Measurements from ENCODE around the gene NEU2.
"Not testable (repeated sequence)": the region's sequence is repeated elsewhere in the genome, so short reads cannot be mapped to it uniquely, and the experiment has no call there.

Gene NEU2

DNA sequence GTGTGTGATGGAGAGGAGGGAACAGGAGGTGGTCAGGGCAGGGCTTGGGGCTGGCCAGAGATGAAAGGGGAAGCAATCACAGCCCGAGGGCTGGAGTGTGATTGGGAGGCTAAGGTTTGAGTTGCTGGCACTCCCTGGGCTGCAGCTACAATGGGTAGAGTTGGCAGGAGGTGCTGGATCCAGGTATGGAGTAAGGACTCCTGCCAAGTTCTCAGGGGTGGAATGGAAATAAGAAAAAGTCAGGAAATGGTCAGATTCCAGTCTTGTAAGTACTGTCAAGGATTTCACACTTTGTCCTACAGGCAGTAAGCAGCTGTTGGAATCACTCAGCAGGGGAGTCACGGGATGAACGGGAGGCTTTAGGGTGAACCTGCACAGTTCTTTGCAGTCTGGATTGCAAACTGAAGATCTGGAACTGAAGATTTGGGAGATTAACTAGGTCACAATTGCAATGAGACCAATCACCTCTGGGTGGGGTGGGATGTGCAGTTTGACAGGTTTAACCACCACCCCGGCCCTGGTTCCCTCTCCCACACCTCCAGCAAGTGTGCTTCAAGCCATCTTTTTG lies 16.8 kb downstream of the NEU2 start:
- no peaks in the 10 kb centered on the region for H3K36me3 ChIP-seq (replicated peaks in 1 of 2; ENCODE audit: control insufficient read depth in 2 of 2, insufficient read depth in 2 of 2, low read length in 2 of 2)
- no peak overlapping the region for H4K91ac ChIP-seq (ENCODE audit: low read depth, low read length, poor library complexity)
- H3K4me3 ChIP-seq (ENCODE audit: low read length in 2 of 2), result no peak overlapping the region
- no peak overlapping the region for H2BK12ac ChIP-seq (ENCODE audit: low read length)
- no peak overlapping the region for H2BK120ac ChIP-seq (ENCODE audit: low read depth, low read length)
- H3K27me3 ChIP-seq (ENCODE audit: control insufficient read depth in 3 of 3, insufficient read depth in 3 of 3, low read depth in 1 of 3, low read length in 3 of 3), result peaks cover 0 to 29% (median 3%) of the 10 kb centered on the region in 3 experiments
- peaks cover 0 to 6% of the 10 kb centered on the region in 2 donors for H3K4me1 ChIP-seq (ENCODE audit: control insufficient read depth in 2 of 2, insufficient read depth in 1 of 2, low read depth in 1 of 2, low read length in 2 of 2)
- H3K9me3 ChIP-seq (replicated peaks in 1 of 2; ENCODE audit: control insufficient read depth in 2 of 2, insufficient read depth in 1 of 2, low read depth in 1 of 2, low read length in 2 of 2), result no peaks in the 10 kb centered on the region
- no peak overlapping the region for H2AK5ac ChIP-seq (ENCODE audit: low read depth, low read length)
- no peak overlapping the region for H3K9ac ChIP-seq (ENCODE audit: low read depth, low read length, poor library complexity)
- H2AFZ ChIP-seq (ENCODE audit: low read length), result no peak overlapping the region
- no peaks in the 10 kb centered on the region for H3K79me1 ChIP-seq (ENCODE audit: low read depth, low read length)
- no peak overlapping the region for H3K14ac ChIP-seq (ENCODE audit: low read length)
- peak overlapping the region; percentile 53 for H2BK15ac ChIP-seq (ENCODE audit: low read length)
- no CpG with 5 or more reads among the region's 4 CpGs for WGBS, 2 donors (ENCODE audit: extremely low coverage in 2 of 2, insufficient read length in 2 of 2, insufficient replicate concordance in 1 of 2)
- H2BK5ac ChIP-seq (ENCODE audit: low read length), result no peak overlapping the region
- H3K27ac ChIP-seq (replicated peaks; ENCODE audit: low read length), result no peak overlapping the region
- no peak overlapping the region for H3K4ac ChIP-seq (ENCODE audit: low read length)
- no peak overlapping the region for H3K4me2 ChIP-seq (ENCODE audit: insufficient read depth, low read length, poor library complexity, severe bottlenecking)
- H3K18ac ChIP-seq (ENCODE audit: low read length), result peak overlapping the region; percentile 66
- H4K8ac ChIP-seq (ENCODE audit: low read depth, low read length), result no peak overlapping the region
- no peak overlapping the region for H3K23ac ChIP-seq (ENCODE audit: low read depth, low read length, poor library complexity)
- no peak for DNase-seq (ENCODE audit: low spot score)

- peak overlapping the region; percentile 57 for H3K9ac ChIP-seq (ENCODE audit: low read depth, low read length, poor library complexity)
- H3K27ac ChIP-seq (replicated peaks; ENCODE audit: low read length), result no peak overlapping the region
- no peak for DNase-seq (ENCODE audit: low spot score)
- no peak overlapping the region for H3K23ac ChIP-seq (ENCODE audit: low read depth, low read length, poor library complexity)
- H2BK15ac ChIP-seq (ENCODE audit: low read length), result no peak overlapping the region
- H2BK12ac ChIP-seq (ENCODE audit: low read length), result no peak overlapping the region
- H4K8ac ChIP-seq (ENCODE audit: low read depth, low read length), result no peak overlapping the region
- H3K14ac ChIP-seq (ENCODE audit: low read length), result no peak overlapping the region
- no peak overlapping the region for H3K4me2 ChIP-seq (ENCODE audit: insufficient read depth, low read length, poor library complexity, severe bottlenecking)
- H3K18ac ChIP-seq (ENCODE audit: low read length), result peak overlapping the region; percentile 61
- no peak overlapping the region for H3K4me3 ChIP-seq (ENCODE audit: low read length in 2 of 2)
- no peak overlapping the region for H2AK5ac ChIP-seq (ENCODE audit: low read depth, low read length)
- H4K91ac ChIP-seq (ENCODE audit: low read depth, low read length, poor library complexity), result no peak overlapping the region
- H2AFZ ChIP-seq (ENCODE audit: low read length), result no peak overlapping the region
- peaks cover 0 to 17% (median 3%) of the 10 kb centered on the region in 3 experiments for H3K27me3 ChIP-seq (ENCODE audit: control insufficient read depth in 3 of 3, insufficient read depth in 3 of 3, low read depth in 1 of 3, low read length in 3 of 3)
- H2BK120ac ChIP-seq (ENCODE audit: low read depth, low read length), result no peak overlapping the region
- peaks cover 0 to 6% of the 10 kb centered on the region in 2 donors for H3K4me1 ChIP-seq (ENCODE audit: control insufficient read depth in 2 of 2, insufficient read depth in 1 of 2, low read depth in 1 of 2, low read length in 2 of 2)
- no peaks in the 10 kb centered on the region for H3K9me3 ChIP-seq (replicated peaks in 1 of 2; ENCODE audit: control insufficient read depth in 2 of 2, insufficient read depth in 1 of 2, low read depth in 1 of 2, low read length in 2 of 2)
- H3K4ac ChIP-seq (ENCODE audit: low read length), result no peak overlapping the region
- no peaks in the 10 kb centered on the region for H3K79me1 ChIP-seq (ENCODE audit: low read depth, low read length)
- no peaks in the 10 kb centered on the region for H3K36me3 ChIP-seq (replicated peaks in 1 of 2; ENCODE audit: control insufficient read depth in 2 of 2, insufficient read depth in 2 of 2, low read length in 2 of 2)
- no CpG with 5 or more reads among the region's 24 CpGs for WGBS, 2 donors (ENCODE audit: extremely low coverage in 2 of 2, insufficient read length in 2 of 2, insufficient replicate concordance in 1 of 2)
- no peak overlapping the region for H2BK5ac ChIP-seq (ENCODE audit: low read length)
These were observed 19.0 kb downstream of the NEU2 start for GRCh38 chr2:233051241-233052149.

- H3K4me1 ChIP-seq (ENCODE audit: control insufficient read depth in 2 of 2, insufficient read depth in 1 of 2, low read depth in 1 of 2, low read length in 2 of 2); H3K18ac ChIP-seq (ENCODE audit: low read length): not testable (repeated sequence)
- WGBS, 2 donors (ENCODE audit: extremely low coverage in 2 of 2, insufficient read length in 2 of 2, insufficient replicate concordance in 1 of 2), result no CpG with 5 or more reads among the region's 4 CpGs
These were observed 20.0 kb downstream of the NEU2 start for GRCh38 chr2:233052517-233052916.

More at GRCh38 chr2:233052517-233052916, 20.0 kb downstream of the NEU2 start:
- not testable (repeated sequence) for H3K79me1 ChIP-seq (ENCODE audit: low read depth, low read length); H3K9ac ChIP-seq (ENCODE audit: low read depth, low read length, poor library complexity); H3K36me3 ChIP-seq (replicated peaks in 1 of 2; ENCODE audit: control insufficient read depth in 2 of 2, insufficient read depth in 2 of 2, low read length in 2 of 2); H3K23ac ChIP-seq (ENCODE audit: low read depth, low read length, poor library complexity); H2BK12ac ChIP-seq (ENCODE audit: low read length); H3K9me3 ChIP-seq (replicated peaks in 1 of 2; ENCODE audit: control insufficient read depth in 2 of 2, insufficient read depth in 1 of 2, low read depth in 1 of 2, low read length in 2 of 2); H2BK5ac ChIP-seq (ENCODE audit: low read length); H3K4me3 ChIP-seq (ENCODE audit: low read length in 2 of 2); H2AFZ ChIP-seq (ENCODE audit: low read length); H3K27ac ChIP-seq (replicated peaks; ENCODE audit: low read length); H2BK120ac ChIP-seq (ENCODE audit: low read depth, low read length); H4K91ac ChIP-seq (ENCODE audit: low read depth, low read length, poor library complexity); DNase-seq (ENCODE audit: low spot score); H2BK15ac ChIP-seq (ENCODE audit: low read length); H3K4me2 ChIP-seq (ENCODE audit: insufficient read depth, low read length, poor library complexity, severe bottlenecking); H4K8ac ChIP-seq (ENCODE audit: low read depth, low read length); H3K4ac ChIP-seq (ENCODE audit: low read length); H3K14ac ChIP-seq (ENCODE audit: low read length); H2AK5ac ChIP-seq (ENCODE audit: low read depth, low read length)
- H3K27me3 ChIP-seq (ENCODE audit: control insufficient read depth in 3 of 3, insufficient read depth in 3 of 3, low read depth in 1 of 3, low read length in 3 of 3), result peaks cover 0 to 16% (median 3%) of the 10 kb centered on the region in 3 experiments

All from neuronal stem cell (in vitro differentiated cells).